Neural progenitor cell (in vitro differentiated cells): ENCODE measurements around the gene CCL3.
"Not testable (repeated sequence)": the region's sequence is repeated elsewhere in the genome, so short reads cannot be mapped to it uniquely, and the experiment has no call there.

Experiments
- CTCF ChIP-seq: fragments of 200-600 bp; sonication (generic); IDR thresholded peaks from 2 replicates; pipeline ENCODE4 v1.5.1; 2017; ENCODE audit warnings: antibody characterized with exemption, mild to moderate bottlenecking
- EZH2 ChIP-seq: fragments of 200-600 bp; sonication (generic); IDR thresholded peaks from 2 replicates; pipeline ENCODE4 v1.6.1; 2017; ENCODE audit warnings: antibody characterized with exemption, mild to moderate bottlenecking, moderate library complexity
- EZH2phosphoT487 ChIP-seq: fragments of 200-600 bp; sonication (generic); IDR thresholded peaks from 2 replicates; pipeline ENCODE4 v1.6.1; 2017; ENCODE audit warnings: antibody characterized with exemption

- TF ChIP-seq CTCF, EZH2, EZH2phosphoT487: not testable (repeated sequence)
Measured at GRCh38 chr17:36115649-36115977, 25.7 kb upstream of the CCL3 start.
